MM.1S (cell line): ENCODE results near the gene HJURP.

Source experiments
- DNase-seq: peaks from one replicate; pipeline ENCODE4 v3.0.0-alpha.2; 2015
- H2AFZ ChIP-seq: fragments of 300-600 bp; sonication (generic); 2 replicates; pipeline ENCODE4 v1.6.0; 2016; ENCODE audit warnings: antibody characterized with exemption, low read length
- H3F3A ChIP-seq: fragments of 300-600 bp; sonication (generic); 2 replicates; pipeline ENCODE4 v1.6.1; 2016; ENCODE audit warnings: mild to moderate bottlenecking, antibody characterized with exemption, low read length, moderate library complexity, mixed read lengths; ENCODE audit not compliant: insufficient read depth
- H3K27ac ChIP-seq: fragments of 300-600 bp; sonication (generic); 2 replicates; pipeline ENCODE4 v1.5.1; 2016; ENCODE audit warnings: mild to moderate bottlenecking, low read length
- H3K27me3 ChIP-seq: fragments of 300-600 bp; sonication (generic); replicated peaks from 2 replicates; pipeline ENCODE4 v1.6.0; 2016; ENCODE audit warnings: low read length; ENCODE audit not compliant: insufficient read depth
- H3K36me3 ChIP-seq: fragments of 300-600 bp; sonication (generic); replicated peaks from 2 replicates; pipeline ENCODE4 v1.6.1; 2016; ENCODE audit warnings: mild to moderate bottlenecking, low read length, mixed read lengths; ENCODE audit not compliant: insufficient read depth
- H3K4me1 ChIP-seq: fragments of 300-600 bp; sonication (generic); 2 replicates; pipeline ENCODE4 v1.6.1; 2016; ENCODE audit warnings: low read length, mixed read lengths
- H3K4me2 ChIP-seq: fragments of 300-600 bp; sonication (generic); 2 replicates; pipeline ENCODE4 v1.6.0; 2016; ENCODE audit warnings: low read depth, low read length
- H3K4me3 ChIP-seq: fragments of 300-600 bp; sonication (generic); 2 replicates; pipeline ENCODE4 v1.5.1; 2016; ENCODE audit warnings: low read length, mixed read lengths
- H3K79me2 ChIP-seq: fragments of 300-600 bp; sonication (generic); 2 replicates; pipeline ENCODE4 v1.6.1; 2016; ENCODE audit warnings: mixed run types, low read length, mixed read lengths
- H3K9ac ChIP-seq: fragments of 300-600 bp; sonication (generic); 2 replicates; pipeline ENCODE4 v1.6.1; 2016; ENCODE audit warnings: low read length, mixed read lengths
- H3K9me2 ChIP-seq: fragments of 300-600 bp; sonication (generic); replicated peaks from 2 replicates; pipeline ENCODE4 v1.6.1; 2016; ENCODE audit warnings: mild to moderate bottlenecking, low read length, mixed read lengths; ENCODE audit not compliant: insufficient read depth
- H3K9me3 ChIP-seq: fragments of 300-600 bp; sonication (generic); replicated peaks from 2 replicates; pipeline ENCODE4 v1.6.1; 2016; ENCODE audit warnings: mild to moderate bottlenecking, low read length, mixed read lengths; ENCODE audit not compliant: insufficient read depth
- H4K20me1 ChIP-seq: fragments of 300-600 bp; sonication (generic); 2 replicates; pipeline ENCODE4 v1.6.1; 2016; ENCODE audit warnings: mild to moderate bottlenecking, low read length, moderate library complexity, mixed read lengths; ENCODE audit not compliant: insufficient read depth
- EZH2 ChIP-seq: fragments of 300-600 bp; sonication (generic); optimal IDR thresholded peaks from 2 replicates; pipeline ENCODE3; 2017; ENCODE audit warnings: low read depth, mild to moderate bottlenecking, antibody characterized with exemption, low read length, mixed read lengths
- EZH2phosphoT487 ChIP-seq: fragments of 300-600 bp; sonication (generic); IDR thresholded peaks from 2 replicates; pipeline ENCODE4 v1.6.1; 2018; ENCODE audit warnings: antibody characterized with exemption, low read length
- TF ChIP-seq, protein P1 (sequence below): fragments of 300-600 bp; sonication (generic); IDR thresholded peaks from 2 replicates; pipeline ENCODE4 v1.5.1; 2016; ENCODE audit warnings: antibody characterized with exemption, low read length, mixed read lengths

Gene HJURP

DNA sequence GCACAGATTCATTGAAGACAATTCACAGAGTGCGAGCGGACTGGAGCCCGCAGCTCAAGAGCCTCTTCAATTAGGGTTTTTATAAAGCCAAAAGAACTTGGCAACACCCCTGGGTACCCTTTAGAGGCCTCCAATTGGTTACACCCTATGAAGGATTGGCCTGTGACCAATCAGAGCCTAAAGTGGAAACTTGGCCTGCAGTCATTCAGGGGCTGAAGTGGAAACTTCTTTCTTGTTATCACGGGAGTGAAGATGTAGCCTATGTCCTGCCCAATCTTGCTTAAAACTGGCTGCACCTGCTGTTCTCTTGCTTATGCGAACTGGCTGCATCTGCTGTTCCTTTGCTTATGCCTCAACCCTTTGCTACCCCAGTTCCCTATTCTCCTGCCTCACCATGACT lies 1.8 kb upstream of the HJURP start:
- Histone ChIP-seq H4K20me1 (no peaks in the 10 kb centered on the region), H3F3A (no peaks in the 10 kb centered on the region), H3K79me2 (peaks cover 31% of the 10 kb centered on the region), H2AFZ (no peak overlapping the region), H3K4me3 (no peak overlapping the region), H3K9me2 (no peaks in the 10 kb centered on the region), H3K27me3 (no peaks in the 10 kb centered on the region), H3K4me1 (0 out of 2 replicates have a peak, but pooled peaks cover 3% of the 10 kb centered on the region), H3K9me3 (no peaks in the 10 kb centered on the region), H3K4me2 (no peak overlapping the region), H3K36me3 (0 out of 2 replicates have a peak, but pooled peaks cover 2% of the 10 kb centered on the region), H3K9ac (no peak overlapping the region), H3K27ac (no peak overlapping the region)
- DNase-seq: no peak
- TF ChIP-seq EZH2phosphoT487: no peak
- TF ChIP-seq, protein P1, sequence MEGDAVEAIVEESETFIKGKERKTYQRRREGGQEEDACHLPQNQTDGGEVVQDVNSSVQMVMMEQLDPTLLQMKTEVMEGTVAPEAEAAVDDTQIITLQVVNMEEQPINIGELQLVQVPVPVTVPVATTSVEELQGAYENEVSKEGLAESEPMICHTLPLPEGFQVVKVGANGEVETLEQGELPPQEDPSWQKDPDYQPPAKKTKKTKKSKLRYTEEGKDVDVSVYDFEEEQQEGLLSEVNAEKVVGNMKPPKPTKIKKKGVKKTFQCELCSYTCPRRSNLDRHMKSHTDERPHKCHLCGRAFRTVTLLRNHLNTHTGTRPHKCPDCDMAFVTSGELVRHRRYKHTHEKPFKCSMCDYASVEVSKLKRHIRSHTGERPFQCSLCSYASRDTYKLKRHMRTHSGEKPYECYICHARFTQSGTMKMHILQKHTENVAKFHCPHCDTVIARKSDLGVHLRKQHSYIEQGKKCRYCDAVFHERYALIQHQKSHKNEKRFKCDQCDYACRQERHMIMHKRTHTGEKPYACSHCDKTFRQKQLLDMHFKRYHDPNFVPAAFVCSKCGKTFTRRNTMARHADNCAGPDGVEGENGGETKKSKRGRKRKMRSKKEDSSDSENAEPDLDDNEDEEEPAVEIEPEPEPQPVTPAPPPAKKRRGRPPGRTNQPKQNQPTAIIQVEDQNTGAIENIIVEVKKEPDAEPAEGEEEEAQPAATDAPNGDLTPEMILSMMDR: no peak
- no peak for TF ChIP-seq EZH2

DNA sequence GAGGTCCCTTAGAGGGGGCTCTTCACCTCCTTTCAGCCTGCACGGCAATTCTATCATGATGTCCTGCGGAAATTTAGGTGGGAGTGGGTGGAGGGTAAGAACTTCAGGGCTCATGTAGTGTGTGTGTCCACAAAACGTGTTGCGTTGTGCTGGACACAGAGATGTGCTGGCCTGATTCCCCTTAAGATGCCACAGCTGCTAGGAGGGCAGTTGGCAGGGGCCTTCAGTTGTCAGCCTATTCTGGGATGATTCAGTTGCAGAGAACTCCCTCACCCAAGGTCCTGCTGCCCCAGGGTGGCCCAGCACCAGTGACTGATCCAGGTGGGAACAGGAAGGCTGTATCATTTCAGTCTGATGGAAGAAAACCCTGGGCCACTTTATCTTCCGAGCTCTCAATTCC lies 1.0 kb upstream of the HJURP start:
- H3K9me2 ChIP-seq: no peaks in the 10 kb centered on the region
- no peak overlapping the region for H3K4me3 ChIP-seq
- no peaks in the 10 kb centered on the region for H4K20me1 ChIP-seq
- TF ChIP-seq EZH2 (no peak), EZH2phosphoT487 (no peak)
- TF ChIP-seq, protein P1: no peak
- H3K4me2 ChIP-seq: peak overlapping the region; percentile 68; the same call in 1 of the 2 replicates
- no peaks in the 10 kb centered on the region for H3K9me3 ChIP-seq
- no peak overlapping the region for H2AFZ ChIP-seq
- no peak for DNase-seq
- no peak overlapping the region for H3K9ac ChIP-seq
- H3K4me1 ChIP-seq: 0 out of 2 replicates have a peak, but pooled peaks cover 3% of the 10 kb centered on the region
- peaks cover 39% of the 10 kb centered on the region for H3K79me2 ChIP-seq
- no peak overlapping the region for H3K27ac ChIP-seq
- 0 out of 2 replicates have a peak, but pooled peaks cover 2% of the 10 kb centered on the region for H3K36me3 ChIP-seq
- no peaks in the 10 kb centered on the region for H3K27me3 ChIP-seq
- no peaks in the 10 kb centered on the region for H3F3A ChIP-seq

DNA sequence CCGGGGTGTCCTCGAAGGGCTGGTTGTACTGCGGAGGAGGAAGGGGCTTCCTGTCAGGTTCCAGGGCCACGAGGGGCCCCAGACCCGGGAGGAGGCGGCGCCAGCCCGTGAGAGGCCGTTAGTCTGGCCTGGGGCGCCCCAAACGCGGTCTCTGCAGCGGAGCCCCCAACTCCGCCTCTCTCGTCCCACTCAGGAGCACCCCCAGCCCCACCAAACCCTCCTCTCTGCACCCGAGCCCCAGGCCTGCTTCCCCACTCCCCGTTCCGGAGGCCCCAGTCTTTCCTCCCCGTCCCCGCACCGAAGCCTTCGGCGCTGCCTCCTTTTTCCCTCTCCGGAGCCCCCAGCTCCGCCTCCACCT lies 473 bp downstream of the HJURP start:
- Histone ChIP-seq H3K36me3 (0 out of 2 replicates have a peak, but pooled peaks cover 2% of the 10 kb centered on the region), H4K20me1 (no peaks in the 10 kb centered on the region), H3K27me3 (no peaks in the 10 kb centered on the region), H3K9me2 (no peaks in the 10 kb centered on the region), H3K4me1 (0 out of 2 replicates have a peak, but pooled peaks cover 3% of the 10 kb centered on the region), H3K9me3 (no peaks in the 10 kb centered on the region), H3F3A (no peaks in the 10 kb centered on the region), H3K4me2 (peak overlapping the region; percentile 73), H3K4me3 (peak overlapping the region; percentile 88), H3K79me2 (peaks cover 54% of the 10 kb centered on the region), H3K9ac (peak overlapping the region; percentile 91), H3K27ac (peak overlapping the region; percentile 44; the same call in 1 of the 2 replicates), H2AFZ (peak overlapping the region; percentile 94)
- no peak for DNase-seq
- TF ChIP-seq EZH2: no peak

DNA sequence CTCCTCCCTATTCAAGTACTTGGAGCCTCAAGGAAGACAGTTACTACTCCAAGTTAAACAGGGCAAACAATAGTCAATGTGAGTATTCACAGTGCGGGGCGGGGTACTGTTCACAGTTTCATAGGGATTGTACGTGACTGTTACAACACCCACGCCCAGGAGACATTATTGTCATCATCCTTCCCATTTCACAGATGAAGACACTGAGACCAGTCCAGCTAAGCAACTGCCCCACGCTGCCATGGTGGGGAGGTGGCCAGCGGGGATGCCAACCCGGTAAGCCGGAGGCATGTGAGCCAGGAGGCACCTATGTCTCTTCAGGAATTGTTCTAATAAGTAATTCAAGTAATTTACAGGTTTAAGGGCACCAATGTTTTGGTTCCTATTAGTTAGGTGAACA lies 982 bp downstream of the HJURP start:
- Histone ChIP-seq H3K27ac (no peak overlapping the region), H3F3A (no peaks in the 10 kb centered on the region), H3K9me3 (no peaks in the 10 kb centered on the region), H3K4me1 (0 out of 2 replicates have a peak, but pooled peaks cover 3% of the 10 kb centered on the region), H3K4me2 (peak overlapping the region; percentile 73), H3K79me2 (peaks cover 59% of the 10 kb centered on the region), H3K36me3 (0 out of 2 replicates have a peak, but pooled peaks cover 2% of the 10 kb centered on the region), H3K4me3 (peak overlapping the region; percentile 88), H3K9me2 (no peaks in the 10 kb centered on the region), H3K27me3 (no peaks in the 10 kb centered on the region), H3K9ac (peak overlapping the region; percentile 91), H2AFZ (0 out of 2 replicates have a peak overlapping the region, but pooled peaks have one; percentile 94), H4K20me1 (no peaks in the 10 kb centered on the region)
- no peak for DNase-seq
- TF ChIP-seq, protein P1: no peak
